ENCODE measurements around the gene SCLT1.
"Not testable (repeated sequence)": the region's sequence is repeated elsewhere in the genome, so short reads cannot be mapped to it uniquely, and the experiment has no call there.

SCLT1 gene

DNA sequence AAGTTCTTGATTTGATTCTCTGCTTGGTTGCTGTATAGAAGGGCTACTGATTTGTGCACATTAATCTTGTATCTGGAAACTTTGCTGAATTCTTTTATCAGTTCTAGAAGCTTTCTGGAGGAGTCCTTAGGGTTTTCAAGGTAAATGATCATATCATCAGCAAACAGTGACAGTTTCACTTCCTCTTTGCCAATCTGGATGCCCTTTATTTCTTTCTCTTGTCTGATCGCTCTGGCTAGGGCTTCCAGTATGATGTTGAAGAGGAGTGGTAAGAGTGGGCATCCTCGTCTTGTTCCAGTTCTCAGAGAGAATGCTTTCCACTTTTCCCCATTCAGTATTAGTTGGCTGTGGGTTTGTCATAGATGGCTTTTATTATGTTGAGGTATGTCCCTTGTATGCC, 23.8 kb downstream of the SCLT1 start:
- DNase-seq: not testable (repeated sequence)

DNA sequence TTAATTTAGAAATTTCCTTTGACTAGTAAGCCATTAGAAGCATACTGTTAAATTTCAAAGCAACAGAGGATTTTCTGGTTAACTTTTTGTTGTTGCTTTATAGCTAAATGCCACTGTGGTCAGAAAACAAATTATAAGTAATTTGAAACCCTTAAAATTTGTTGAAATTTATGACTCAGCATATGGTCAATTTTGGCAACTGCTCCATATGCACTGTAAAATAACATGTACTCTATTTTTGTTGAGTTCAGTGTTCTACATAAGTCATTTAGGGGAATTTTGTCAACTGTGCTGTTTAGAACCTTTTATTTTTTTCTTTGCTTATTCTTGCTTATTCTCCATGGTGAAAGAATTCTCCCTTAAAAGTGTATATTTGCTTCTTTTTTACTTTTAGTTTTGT, 28.6 kb downstream of the SCLT1 start:
- DNase-seq: no peak

DNA sequence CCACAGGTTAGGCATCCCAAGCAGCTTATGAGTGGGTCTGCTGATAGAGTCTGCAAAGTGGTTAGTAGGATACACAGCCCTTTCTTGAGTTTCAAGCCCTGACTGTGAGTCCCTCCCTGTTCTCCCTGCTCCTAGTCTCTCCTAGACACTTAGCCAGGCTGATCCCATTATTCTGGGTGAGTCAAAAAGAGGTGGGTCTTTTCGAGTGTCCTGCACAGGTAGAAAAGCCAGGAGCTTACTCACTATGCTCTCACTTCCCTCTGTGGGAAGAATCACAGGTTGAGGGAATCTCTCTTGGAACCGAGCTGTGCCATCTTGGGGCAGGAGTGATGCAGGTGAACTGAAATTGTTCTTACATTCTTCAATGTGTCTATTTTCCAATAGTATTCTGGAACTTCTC, 29.7 kb downstream of the SCLT1 start:
- DNase-seq: no peak

- no peak for DNase-seq
Observed at GRCh38 chr4:129062580-129062979, 30.8 kb downstream of the SCLT1 start.

- no peak for DNase-seq
Observed at GRCh38 chr4:129059028-129059427, 34.3 kb downstream of the SCLT1 start.

DNA sequence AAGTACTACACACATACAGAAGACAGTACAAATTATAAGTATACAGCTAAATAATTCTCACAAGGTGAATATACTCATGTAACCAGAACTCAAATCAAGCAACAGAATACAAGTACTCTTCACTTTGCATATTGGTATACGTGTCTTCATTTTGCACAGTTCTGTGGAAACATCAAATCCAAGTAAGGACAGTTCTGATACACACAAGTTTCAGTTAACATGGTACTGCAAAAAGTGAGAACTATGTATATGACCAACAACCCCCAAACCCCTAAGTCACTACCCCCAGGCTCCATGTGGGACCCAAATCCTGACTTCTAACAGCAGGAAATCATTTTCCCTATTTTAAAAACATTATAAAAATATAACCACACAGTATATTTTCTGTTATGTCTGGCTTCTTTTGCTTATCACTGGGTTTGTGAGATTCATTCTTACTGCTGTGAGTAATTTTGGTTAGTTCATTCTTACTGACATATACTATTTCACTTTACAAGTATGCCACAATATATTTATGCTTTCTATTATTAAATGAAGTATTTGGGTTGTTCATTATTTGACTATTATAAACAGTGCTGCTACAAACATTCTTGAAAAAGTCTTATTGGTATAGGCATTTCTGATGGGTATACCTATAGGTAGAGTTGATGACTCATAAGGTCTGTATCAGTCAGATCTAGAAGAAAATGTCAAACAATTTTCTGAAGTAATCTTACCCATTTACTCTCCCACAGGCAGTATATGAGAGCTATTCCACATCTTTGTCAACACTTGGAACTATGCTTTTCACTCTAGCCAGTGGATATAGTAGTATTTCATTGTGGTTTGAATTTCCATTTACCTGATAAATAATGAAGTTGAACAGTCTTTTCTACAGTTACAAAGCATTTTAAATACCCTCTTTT, 47.0 kb downstream of the SCLT1 start:
- no peak for DNase-seq

GRCh38 chr4:129043523-129043922, 49.8 kb downstream of the SCLT1 start:
- DNase-seq: no peak

DNA sequence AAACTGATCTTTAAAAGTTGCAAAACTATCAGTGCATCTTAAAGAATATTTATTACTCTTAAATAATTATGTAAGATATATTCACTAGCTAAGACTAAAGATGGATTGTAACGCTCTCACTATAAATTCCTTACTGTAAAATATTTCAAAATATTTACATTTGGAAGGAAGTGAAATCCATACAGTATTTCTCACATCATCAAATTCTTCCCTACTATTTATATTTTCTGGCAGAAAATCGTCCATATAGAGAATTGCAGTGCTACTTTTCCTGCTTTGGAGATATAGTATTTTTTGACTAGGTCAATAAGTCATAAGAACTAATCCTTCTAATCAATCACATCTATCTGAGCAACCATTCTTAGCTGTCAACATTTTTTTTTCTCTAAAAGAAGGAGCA, 52.9 kb downstream of the SCLT1 start:
- no peak for DNase-seq

DNA sequence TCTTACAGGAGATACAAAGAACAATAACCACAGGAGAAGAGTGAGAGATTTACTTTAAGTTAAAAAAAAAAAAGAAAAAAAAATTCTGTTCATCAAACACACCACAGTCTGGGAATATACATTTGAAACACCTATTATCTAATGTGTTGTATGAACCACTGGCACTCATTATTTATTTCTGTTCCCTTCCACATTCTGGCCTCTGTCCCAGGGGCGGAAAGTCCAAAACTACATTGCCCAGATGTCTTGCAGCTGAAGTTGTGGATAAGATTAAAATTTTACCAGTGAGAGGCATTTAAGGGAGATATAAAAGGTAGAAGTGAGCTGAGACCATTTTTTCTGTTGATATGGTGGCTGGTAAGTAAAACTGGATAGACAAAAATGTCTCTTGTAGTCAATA, 56.2 kb downstream of the SCLT1 start:
- no peak for DNase-seq

GRCh38 chr4:129014566-129015509, 78.5 kb downstream of the SCLT1 start:
- no peak for DNase-seq

DNA sequence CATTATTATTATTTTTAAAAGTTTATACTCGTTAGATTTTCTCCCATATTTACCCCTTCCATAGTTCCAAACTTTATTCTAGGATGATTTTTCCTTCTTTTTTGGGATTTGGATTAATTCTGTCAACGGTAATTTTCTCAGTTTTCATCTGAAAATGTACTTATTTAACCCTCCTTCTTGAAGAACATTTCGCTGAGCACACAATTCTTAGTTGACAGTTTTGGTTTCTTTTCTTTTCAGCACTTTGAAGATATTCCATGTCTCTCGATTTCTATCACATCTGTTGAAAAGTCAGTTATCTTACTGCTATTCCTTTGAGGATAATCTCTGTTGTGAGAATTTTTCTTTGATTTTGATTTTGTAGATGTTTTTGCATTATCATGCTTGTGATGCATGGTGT, 85.2 kb downstream of the SCLT1 start:
- DNase-seq: no peak

GRCh38 chr4:128986908-128987307, 106.4 kb downstream of the SCLT1 start:
- no peak for DNase-seq

DNA sequence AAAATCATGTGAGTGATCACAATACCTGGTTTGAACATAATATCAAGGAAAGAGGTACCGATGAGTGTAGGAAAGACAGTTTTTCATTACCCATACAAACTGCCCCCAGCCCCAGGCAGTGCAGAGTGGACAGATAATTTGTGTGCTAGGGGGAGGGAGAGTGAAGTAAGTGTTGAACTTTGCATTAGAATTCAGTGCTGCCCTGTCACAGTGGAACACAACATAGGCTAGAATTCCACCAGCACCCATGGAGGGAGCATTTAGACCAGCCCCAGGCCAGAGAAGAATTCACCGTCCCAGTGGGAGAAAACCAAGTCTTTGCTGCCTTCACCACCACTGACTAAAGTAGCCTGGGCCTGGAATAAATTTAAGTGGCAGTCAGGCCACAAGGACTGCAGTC, 107.3 kb downstream of the SCLT1 start:
- no peak for DNase-seq

DNA sequence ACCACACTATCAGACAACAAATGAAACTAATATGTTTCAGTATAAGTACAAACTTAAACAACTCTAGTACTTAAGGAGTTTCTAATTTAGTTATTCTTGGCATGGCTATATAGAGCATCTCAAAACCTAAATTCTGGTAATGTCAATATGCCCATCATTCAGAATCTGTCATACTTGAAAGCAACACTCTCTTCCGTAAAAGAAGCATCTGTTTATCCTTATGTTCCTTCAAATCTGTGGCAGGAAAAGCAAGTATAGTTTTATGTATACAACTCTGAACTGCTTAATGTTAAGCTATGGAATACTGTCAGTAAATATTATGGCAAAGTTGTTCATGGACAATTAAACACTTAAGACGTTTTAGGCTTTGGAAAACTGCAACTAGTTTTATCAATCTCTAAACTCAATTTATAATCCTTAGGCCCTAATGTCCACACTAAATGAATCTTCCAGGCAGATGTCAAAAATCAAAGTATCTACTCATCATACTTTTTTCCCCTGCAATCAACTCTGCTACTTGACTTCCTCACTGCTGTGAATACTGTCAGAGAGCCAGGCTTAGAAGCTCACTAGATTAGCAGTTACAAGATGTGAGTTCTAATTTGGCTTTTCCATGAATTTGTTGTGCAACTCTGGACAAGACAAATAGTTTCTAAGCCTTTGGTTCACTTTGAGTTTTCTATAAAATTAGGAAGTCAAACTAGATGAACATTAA, 109.4 kb downstream of the SCLT1 start:
- DNase-seq: no peak

GRCh38 chr4:128981377-128981776, 112.0 kb downstream of the SCLT1 start:
- no peak for DNase-seq

DNA sequence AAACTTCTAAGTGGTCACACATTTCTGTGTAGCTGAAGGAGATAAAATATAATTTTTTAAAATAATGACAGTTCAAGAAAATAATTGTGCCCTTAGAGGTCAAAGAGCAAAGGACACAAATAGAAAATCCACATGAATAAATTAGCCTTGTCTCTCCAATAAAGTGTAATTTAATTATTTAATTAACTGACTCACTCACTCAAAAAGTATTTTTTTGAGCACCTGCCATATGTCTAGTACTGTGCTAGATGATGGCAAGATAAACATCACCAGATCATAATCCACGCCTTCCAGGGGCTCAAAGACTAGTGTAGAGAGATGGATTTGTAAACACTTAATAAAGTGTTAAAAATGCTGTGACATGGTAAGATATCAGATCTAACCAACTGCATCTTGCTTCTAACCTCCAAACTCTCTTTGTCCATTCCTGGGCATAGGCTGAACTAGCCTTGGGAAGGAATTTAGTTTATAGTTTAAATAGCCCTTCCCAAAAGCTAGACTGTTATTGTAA, 112.5 kb downstream of the SCLT1 start:
- no peak for DNase-seq

DNA sequence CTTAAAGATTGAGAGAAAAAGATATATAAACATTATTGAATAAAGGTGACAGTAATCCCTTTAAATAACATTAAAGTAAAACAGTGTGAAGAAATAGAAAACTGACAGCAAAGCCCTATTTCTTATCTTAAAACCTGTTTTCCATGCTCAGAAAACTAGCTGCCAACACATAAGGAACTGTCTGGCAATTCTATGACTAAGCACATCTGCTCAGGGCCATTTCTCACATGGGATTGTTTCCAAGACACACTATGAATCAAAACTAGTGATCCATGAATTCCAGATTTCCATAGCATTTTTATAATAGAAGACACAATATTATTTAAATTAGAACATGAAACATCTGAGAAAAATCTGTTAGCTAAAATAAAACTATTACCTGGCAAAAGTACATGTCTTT, 113.4 kb downstream of the SCLT1 start:
- DNase-seq: no peak

GRCh38 chr4:128978985-128979384, 114.4 kb downstream of the SCLT1 start:
- no peak for DNase-seq

- no peak for DNase-seq
Observed at GRCh38 chr4:128974136-128974581, 119.2 kb downstream of the SCLT1 start.

DNA sequence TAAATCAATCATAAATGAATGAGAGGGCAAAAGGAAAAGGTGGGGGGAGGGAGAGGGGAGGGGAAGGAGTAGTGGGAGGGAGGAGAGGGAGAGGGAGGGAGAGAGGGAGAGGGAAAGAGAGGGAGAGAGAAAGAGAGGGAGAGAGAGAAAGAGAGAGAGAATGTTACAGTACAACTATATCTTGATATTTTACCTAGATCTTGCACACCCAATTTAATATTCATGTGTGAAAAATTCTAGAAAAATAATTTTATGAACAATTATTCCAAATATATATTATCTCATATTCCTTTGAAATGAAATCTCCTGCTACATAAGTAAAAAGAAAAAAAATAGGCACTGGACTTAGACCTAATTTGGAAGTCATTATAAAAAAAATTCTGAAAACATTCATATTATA, 120.0 kb downstream of the SCLT1 start:
- no peak for DNase-seq

GRCh38 chr4:128961405-128961804, 131.9 kb downstream of the SCLT1 start:
- no peak for DNase-seq

DNA sequence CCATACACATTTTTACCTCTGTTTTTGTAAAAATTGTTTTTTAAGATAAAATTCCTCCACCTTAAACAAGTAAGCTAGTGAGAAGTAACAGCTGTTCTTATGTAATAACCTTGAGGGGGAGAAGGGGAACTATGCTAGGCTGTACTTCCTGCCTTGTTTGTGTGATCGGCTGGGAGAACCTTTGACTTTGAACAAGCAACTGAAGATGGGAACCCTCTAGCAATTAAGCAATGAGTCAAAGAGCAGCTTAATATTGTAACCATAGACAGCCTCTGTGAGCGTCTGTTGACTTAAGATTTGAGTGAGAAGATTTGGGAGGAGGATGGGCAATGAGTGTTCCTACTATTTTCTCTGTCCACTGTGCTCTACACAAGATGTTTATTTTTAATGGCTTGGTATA, 135.1 kb downstream of the SCLT1 start:
- no peak for DNase-seq

GRCh38 chr4:128957459-128957858, 135.9 kb downstream of the SCLT1 start:
- no peak for DNase-seq

All from T-helper 9 cell (primary cell).